ENCODE measurements around the gene ALDH1L1.

The ALDH1L1 gene

DNA sequence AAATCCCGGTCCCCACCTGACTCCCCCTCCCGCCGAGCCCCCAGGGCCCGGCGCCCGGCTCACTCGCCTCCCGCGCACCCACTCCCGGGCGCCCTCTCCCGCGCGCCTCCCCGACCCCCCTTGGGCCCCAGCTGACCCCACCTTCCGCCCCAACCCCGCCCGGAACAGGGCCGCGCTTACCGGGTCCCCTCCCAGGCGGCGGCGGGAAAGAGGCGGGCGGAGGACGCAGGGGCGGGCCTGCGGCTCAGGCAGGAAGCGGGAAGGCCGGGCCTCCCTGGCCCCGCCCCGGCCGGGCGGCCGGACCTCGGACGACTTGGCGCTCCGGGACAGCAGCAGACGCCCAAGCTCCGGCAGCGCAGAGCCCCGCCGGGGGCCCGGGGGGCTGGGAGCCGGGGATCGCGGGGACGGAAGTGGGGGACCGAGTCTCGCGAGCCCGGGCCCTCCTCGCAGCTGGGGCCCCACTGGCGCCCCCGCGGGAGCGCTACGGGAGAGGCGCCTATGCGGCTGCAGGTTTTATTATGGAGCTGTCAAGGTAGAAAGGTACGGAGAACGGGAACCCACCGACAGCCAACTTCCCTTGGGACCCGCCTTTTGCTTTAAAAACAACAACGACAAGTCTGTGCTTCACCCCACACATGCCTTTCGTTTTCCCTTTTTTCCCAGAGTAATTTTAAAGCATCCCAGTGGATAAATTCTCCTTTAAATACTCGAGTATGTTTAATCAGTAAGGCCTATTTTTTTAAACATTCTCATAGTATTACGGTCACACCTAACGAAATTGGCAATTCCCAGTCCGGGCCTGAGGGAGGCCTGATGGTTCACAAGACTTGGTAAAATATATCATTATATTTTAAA lies 96.2 kb downstream of the ALDH1L1 start, which contains the start of gene SLC41A3 (continued):
- TF ChIP-seq, protein P1, sequence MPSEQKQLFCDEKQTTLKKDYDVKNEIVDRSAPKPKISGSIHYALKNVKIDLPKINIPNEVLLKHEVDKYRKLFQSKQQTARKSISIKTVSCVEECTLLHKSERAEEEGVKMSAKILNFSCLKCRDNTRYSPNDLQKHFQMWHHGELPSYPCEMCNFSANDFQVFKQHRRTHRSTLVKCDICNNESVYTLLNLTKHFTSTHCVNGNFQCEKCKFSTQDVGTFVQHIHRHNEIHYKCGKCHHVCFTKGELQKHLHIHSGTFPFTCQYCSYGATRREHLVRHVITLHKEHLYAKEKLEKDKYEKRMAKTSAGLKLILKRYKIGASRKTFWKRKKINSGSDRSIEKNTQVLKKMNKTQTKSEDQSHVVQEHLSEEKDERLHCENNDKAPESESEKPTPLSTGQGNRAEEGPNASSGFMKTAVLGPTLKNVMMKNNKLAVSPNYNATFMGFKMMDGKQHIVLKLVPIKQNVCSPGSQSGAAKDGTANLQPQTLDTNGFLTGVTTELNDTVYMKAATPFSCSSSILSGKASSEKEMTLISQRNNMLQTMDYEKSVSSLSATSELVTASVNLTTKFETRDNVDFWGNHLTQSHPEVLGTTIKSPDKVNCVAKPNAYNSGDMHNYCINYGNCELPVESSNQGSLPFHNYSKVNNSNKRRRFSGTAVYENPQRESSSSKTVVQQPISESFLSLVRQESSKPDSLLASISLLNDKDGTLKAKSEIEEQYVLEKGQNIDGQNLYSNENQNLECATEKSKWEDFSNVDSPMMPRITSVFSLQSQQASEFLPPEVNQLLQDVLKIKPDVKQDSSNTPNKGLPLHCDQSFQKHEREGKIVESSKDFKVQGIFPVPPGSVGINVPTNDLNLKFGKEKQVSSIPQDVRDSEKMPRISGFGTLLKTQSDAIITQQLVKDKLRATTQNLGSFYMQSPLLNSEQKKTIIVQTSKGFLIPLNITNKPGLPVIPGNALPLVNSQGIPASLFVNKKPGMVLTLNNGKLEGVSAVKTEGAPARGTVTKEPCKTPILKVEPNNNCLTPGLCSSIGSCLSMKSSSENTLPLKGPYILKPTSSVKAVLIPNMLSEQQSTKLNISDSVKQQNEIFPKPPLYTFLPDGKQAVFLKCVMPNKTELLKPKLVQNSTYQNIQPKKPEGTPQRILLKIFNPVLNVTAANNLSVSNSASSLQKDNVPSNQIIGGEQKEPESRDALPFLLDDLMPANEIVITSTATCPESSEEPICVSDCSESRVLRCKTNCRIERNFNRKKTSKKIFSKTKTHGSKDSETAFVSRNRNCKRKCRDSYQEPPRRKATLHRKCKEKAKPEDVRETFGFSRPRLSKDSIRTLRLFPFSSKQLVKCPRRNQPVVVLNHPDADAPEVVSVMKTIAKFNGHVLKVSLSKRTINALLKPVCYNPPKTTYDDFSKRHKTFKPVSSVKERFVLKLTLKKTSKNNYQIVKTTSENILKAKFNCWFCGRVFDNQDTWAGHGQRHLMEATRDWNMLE (tag by site-specific recombination; conservative IDR thresholded peaks at IDR 0.05; ENCODE audit: low read depth) = no peak
- TF ChIP-seq ZBTB1 (tag by site-specific recombination; IDR thresholded peaks at IDR 0.05) = no peak
- TF ChIP-seq ZNF830 (tag by site-specific recombination; IDR thresholded peaks at IDR 0.05; ENCODE audit: low read depth) = no peak
- no peak for TF ChIP-seq ZNF114 (tag by site-specific recombination; IDR thresholded peaks at IDR 0.05)
- TF ChIP-seq, protein P2, sequence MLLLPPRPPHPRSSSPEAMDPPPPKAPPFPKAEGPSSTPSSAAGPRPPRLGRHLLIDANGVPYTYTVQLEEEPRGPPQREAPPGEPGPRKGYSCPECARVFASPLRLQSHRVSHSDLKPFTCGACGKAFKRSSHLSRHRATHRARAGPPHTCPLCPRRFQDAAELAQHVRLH (tag by site-specific recombination; IDR thresholded peaks at IDR 0.05) = no peak
- TF ChIP-seq ZNF530 (tag by site-specific recombination; IDR thresholded peaks at IDR 0.05; ENCODE audit: low read depth) = no peak
- TF ChIP-seq ZBTB8A (tag by site-specific recombination; IDR thresholded peaks at IDR 0.05) = peak; percentile 93
- TF ChIP-seq, protein P3, sequence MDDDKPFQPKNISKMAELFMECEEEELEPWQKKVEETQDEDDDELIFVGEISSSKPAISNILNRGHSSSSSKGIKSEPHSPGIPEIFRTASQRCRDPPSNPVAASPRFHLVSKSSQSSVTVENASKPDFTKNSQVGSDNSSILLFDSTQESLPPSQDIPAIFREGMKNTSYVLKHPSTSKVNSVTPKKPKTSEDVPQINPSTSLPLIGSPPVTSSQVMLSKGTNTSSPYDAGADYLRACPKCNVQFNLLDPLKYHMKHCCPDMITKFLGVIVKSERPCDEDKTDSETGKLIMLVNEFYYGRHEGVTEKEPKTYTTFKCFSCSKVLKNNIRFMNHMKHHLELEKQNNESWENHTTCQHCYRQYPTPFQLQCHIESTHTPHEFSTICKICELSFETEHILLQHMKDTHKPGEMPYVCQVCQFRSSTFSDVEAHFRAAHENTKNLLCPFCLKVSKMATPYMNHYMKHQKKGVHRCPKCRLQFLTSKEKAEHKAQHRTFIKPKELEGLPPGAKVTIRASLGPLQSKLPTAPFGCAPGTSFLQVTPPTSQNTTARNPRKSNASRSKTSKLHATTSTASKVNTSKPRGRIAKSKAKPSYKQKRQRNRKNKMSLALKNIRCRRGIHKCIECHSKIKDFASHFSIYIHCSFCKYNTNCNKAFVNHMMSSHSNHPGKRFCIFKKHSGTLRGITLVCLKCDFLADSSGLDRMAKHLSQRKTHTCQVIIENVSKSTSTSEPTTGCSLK (tag by site-specific recombination; IDR thresholded peaks at IDR 0.05) = no peak
- TF ChIP-seq, protein P4, sequence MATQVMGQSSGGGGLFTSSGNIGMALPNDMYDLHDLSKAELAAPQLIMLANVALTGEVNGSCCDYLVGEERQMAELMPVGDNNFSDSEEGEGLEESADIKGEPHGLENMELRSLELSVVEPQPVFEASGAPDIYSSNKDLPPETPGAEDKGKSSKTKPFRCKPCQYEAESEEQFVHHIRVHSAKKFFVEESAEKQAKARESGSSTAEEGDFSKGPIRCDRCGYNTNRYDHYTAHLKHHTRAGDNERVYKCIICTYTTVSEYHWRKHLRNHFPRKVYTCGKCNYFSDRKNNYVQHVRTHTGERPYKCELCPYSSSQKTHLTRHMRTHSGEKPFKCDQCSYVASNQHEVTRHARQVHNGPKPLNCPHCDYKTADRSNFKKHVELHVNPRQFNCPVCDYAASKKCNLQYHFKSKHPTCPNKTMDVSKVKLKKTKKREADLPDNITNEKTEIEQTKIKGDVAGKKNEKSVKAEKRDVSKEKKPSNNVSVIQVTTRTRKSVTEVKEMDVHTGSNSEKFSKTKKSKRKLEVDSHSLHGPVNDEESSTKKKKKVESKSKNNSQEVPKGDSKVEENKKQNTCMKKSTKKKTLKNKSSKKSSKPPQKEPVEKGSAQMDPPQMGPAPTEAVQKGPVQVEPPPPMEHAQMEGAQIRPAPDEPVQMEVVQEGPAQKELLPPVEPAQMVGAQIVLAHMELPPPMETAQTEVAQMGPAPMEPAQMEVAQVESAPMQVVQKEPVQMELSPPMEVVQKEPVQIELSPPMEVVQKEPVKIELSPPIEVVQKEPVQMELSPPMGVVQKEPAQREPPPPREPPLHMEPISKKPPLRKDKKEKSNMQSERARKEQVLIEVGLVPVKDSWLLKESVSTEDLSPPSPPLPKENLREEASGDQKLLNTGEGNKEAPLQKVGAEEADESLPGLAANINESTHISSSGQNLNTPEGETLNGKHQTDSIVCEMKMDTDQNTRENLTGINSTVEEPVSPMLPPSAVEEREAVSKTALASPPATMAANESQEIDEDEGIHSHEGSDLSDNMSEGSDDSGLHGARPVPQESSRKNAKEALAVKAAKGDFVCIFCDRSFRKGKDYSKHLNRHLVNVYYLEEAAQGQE (tag by site-specific recombination; IDR thresholded peaks at IDR 0.05) = no peak
- TF ChIP-seq ZEB2 (tag by site-specific recombination; IDR thresholded peaks at IDR 0.05) = no peak
- TF ChIP-seq, protein P5, sequence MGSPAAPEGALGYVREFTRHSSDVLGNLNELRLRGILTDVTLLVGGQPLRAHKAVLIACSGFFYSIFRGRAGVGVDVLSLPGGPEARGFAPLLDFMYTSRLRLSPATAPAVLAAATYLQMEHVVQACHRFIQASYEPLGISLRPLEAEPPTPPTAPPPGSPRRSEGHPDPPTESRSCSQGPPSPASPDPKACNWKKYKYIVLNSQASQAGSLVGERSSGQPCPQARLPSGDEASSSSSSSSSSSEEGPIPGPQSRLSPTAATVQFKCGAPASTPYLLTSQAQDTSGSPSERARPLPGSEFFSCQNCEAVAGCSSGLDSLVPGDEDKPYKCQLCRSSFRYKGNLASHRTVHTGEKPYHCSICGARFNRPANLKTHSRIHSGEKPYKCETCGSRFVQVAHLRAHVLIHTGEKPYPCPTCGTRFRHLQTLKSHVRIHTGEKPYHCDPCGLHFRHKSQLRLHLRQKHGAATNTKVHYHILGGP (tag by site-specific recombination; IDR thresholded peaks at IDR 0.05) = no peak
- TF ChIP-seq ZNF292 (tag by site-specific recombination; IDR thresholded peaks at IDR 0.05; ENCODE audit: borderline replicate concordance, low read depth) = no peak
- TF ChIP-seq, protein P6, sequence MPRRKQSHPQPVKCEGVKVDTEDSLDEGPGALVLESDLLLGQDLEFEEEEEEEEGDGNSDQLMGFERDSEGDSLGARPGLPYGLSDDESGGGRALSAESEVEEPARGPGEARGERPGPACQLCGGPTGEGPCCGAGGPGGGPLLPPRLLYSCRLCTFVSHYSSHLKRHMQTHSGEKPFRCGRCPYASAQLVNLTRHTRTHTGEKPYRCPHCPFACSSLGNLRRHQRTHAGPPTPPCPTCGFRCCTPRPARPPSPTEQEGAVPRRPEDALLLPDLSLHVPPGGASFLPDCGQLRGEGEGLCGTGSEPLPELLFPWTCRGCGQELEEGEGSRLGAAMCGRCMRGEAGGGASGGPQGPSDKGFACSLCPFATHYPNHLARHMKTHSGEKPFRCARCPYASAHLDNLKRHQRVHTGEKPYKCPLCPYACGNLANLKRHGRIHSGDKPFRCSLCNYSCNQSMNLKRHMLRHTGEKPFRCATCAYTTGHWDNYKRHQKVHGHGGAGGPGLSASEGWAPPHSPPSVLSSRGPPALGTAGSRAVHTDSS (tag by site-specific recombination; IDR thresholded peaks at IDR 0.05) = no peak
- TF ChIP-seq ZNF776 (tag by site-specific recombination; IDR thresholded peaks at IDR 0.05; ENCODE audit: borderline replicate concordance) = no peak
- no peak for TF ChIP-seq ZNF112 (tag by site-specific recombination; IDR thresholded peaks at IDR 0.05)
- TF ChIP-seq, protein P7, sequence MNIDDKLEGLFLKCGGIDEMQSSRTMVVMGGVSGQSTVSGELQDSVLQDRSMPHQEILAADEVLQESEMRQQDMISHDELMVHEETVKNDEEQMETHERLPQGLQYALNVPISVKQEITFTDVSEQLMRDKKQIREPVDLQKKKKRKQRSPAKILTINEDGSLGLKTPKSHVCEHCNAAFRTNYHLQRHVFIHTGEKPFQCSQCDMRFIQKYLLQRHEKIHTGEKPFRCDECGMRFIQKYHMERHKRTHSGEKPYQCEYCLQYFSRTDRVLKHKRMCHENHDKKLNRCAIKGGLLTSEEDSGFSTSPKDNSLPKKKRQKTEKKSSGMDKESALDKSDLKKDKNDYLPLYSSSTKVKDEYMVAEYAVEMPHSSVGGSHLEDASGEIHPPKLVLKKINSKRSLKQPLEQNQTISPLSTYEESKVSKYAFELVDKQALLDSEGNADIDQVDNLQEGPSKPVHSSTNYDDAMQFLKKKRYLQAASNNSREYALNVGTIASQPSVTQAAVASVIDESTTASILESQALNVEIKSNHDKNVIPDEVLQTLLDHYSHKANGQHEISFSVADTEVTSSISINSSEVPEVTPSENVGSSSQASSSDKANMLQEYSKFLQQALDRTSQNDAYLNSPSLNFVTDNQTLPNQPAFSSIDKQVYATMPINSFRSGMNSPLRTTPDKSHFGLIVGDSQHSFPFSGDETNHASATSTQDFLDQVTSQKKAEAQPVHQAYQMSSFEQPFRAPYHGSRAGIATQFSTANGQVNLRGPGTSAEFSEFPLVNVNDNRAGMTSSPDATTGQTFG (tag by site-specific recombination; IDR thresholded peaks at IDR 0.05; ENCODE audit: borderline replicate concordance) = no peak
- no peak for TF ChIP-seq ZFHX2 (tag by site-specific recombination; conservative IDR thresholded peaks at IDR 0.05)
- TF ChIP-seq ZNF768 (tag by site-specific recombination; IDR thresholded peaks at IDR 0.05) = no peak
- no peak for TF ChIP-seq BCL11B (tag by site-specific recombination; IDR thresholded peaks at IDR 0.05; ENCODE audit: low read depth)
- no peak for TF ChIP-seq GLI4 (tag by site-specific recombination; IDR thresholded peaks at IDR 0.05)
- no peak for TF ChIP-seq ZNF660 (tag by site-specific recombination; IDR thresholded peaks at IDR 0.05)
- no peak for TF ChIP-seq ZNF473 (tag by site-specific recombination; IDR thresholded peaks at IDR 0.05)
